Pulmonary artery endothelial cell (primary cell): ENCODE data around the gene C1QBP. TPM values are rescaled to one million over a fixed set of nuclear protein-coding genes. Genes with fewer than 3 reads are reported as not detected.
"Not testable (repeated sequence)": the region's sequence is repeated elsewhere in the genome, so short reads cannot be mapped to it uniquely, and the experiment has no call there.

ENCODE experiments used
- DNase-seq: peaks from one replicate; pipeline ENCODE4 v3.0.0-alpha.2; 2011; ENCODE audit warnings: low read depth, low spot score
- total RNA-seq: library from RNA; depleted of rRNA; stranded (reverse); fragments of >200 nt; gene quantifications from 2 replicates; pipeline ENCODE4 v1.2.3, GENCODE V29; 2014

The C1QBP gene
- total RNA-seq, 1 donor from 2014 or later: 349 TPM

DNA sequence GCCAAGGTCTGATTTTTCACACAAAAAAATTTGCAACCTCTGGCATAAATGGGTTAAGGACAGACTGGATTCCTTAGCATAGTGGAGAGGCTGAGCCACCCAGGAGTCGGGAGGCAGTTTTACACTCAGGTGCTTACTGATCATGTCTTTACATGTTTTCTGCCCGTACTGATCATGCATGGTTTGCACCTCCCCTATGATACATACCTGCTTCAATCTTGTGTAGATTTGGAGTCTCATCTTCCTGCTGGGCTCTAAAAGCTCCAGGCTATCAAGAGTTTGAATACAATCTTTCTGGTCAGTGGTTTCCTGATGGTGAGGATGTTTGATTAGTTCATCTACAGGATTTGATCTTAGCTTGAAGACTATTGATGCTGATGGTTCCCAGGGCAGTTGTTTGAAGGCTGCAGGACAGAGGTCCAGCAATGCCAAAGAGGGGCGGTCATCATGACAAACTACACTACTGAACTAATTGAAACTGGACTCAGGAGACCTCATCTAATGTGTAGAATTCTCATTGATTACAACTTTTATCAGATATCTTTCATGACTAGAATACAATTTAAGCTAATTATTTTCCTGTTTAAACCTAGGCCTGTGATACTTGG lies 6.9 kb downstream of the C1QBP start:
- DNase-seq: no peak

DNA sequence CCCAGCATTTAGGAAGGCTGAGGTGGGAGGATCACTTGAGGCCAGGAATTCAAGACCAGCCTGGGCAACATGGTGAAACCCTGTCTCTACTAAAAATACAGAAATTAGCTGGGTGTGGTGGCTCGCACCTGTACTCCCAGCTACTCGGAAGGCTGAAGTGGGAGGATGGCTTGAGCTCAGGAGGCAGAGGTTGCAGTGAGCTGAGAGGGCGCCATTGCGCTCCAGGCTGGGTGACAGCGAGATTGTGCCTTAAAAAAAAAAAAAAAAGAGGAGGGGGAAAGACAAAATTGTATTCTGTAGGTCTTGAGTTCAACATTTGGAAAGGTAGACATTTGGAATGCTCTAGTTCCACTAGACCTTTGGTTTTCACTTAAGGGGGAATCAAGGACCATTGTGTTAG lies 7.7 kb downstream of the C1QBP start:
- not testable (repeated sequence) for DNase-seq

DNA sequence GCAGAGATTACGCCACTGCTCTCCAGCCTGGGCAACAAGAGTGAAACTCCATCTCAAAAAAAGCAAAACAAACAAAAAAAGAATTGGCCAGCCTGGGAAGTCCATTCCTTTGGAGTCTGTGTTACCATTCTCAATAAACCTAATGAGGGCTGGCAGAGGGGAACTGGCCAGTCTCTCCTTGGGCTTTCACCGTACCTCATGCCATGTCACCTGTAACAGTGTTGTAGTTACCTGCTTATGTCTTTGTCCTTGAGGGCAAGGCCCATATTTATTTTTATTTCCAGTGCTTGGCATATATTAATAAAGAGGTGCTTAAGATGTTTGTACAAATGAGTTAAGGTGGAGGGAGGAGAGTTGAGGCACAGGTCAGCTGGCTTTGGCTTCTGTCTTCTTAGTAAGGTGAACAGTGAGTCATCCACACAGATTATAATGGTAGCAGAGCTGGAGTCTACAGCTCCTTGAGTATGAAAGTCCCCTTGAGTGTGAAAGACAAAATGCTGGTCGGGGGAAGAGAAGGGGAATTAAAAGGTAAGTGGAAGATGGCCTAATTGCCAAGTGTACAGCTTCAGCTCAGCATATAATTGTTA lies 8.4 kb downstream of the C1QBP start:
- DNase-seq: no peak

- DNase-seq: no peak
These were observed 9.6 kb downstream of the C1QBP start for GRCh38 chr17:5429191-5429887.

DNA sequence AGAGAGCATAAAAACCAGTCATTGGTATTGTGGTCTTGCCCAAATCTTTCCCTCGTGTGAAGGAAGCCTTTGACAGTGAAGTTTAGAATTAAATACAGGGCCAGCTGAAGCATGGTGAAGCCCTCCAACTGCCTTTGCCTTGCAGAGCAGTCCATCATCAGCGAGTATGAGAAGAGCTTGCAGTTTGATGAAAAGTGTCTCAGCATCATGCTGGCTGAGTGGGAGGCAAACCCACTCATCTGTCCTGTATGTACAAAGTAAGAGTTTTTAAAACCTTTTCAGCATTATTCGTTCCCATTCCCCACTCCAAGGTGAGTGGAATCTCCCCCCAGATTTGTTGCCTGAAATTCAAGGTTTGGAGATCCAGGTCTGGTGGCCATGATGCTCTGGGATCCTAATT lies 13.1 kb downstream of the C1QBP start:
- DNase-seq: no peak

DNA sequence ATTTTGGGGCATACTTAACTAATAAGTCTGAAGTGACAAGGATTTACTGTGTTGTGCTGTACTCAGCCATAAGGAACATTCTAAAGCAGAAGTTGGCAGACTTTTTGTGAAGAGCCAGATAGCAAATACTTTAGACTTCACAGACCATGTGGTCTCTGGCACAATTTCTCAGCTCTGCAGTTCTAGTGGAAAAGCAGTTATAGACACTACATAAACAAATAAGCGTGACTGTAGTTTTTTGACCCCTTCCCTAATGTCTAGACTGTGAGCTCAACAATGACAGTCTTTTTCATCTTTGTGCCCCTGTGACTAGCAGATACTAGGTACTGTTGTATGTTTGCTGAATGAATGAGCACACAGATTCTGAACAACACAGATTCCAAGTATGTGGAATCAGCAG lies 14.0 kb downstream of the C1QBP start:
- no peak for DNase-seq

DNA sequence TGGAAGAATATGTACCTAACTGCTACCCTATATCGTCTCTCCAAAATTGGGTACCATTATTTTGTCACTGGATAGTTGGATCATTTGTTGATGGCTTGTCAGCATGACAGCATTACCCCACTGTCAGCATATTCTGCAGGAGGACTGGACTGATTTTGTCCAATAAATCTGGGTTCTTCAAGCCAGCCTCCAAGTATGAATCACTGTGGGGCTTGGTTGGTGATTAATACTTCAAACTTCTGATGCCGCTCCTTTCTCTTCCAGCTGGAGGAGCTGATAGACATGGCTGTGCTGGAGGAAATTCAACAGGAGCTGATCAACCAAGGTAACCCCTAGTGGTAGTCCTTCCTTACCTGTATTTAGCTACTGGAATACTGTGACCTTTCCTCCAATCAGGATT lies 16.4 kb downstream of the C1QBP start:
- no peak for DNase-seq

DNA sequence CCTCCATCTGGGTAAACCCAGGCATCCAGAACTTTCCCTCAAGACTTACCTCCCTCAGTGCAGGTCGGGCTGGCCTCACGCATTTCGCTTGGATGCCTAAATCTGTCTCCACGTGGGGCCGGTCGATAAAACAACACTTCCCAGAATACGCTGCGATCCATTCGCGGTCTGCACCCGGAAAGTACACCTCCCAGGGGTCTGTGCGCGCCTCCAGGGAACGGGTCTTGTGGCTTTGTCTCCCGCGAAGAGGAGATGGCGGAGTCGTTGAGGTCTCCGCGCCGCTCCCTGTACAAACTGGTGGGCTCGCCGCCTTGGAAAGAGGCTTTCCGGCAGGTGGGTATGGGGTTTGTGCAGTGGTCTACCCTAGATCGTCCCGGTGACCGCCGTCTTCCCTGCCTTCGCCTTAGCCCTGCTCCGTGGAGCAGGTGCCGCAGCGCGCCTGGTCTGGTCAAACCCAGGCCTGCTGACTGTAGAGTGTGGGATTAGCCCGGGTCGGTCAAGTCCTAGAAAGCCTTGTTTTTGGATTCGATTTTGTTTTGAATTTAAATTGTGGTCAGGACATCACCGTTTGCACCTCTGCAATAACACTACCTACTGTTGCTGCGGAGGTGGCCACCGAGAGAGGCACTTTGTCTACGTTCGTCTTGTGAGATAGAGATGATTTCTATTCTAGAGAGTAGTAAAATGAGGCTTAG lies 18.8 kb downstream of the C1QBP start, which contains the start of gene RPAIN:
Gene RPAIN (plus strand): TSS at position 224 of the 695 bp plus-strand sequence. CDS start 29 bp downstream, at position 253.
- peak; percentile 56 for DNase-seq

DNA sequence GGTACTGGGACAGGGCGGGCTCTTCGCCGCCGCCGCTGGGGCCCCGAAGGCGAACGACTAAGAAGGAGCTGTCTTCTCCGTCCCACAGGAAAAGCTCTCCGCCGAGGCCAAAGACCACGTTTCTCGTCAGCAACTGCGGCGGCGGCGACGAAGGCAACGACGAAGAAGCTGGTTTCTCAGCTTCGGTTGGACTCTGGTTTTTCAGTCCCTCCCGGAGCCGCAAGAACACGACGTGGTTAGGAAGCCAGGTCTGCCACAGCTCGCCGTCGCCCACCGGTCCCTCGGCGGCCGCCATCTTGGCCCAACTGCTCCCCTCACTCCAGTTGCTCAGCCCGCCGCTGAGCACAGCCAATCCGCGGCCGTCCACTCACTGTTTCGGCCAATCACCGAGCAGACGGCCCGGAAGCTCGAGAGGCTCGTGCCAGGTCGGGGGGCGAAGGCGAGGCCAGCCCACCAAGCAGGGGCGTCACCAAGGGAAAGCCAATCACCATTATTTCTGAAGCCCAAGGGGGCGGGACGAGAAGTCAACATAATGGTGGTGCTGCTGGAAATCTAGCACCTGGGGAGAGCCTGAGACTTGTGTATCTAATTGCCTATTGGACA lies 19.5 kb downstream of the C1QBP start, which contains the start of gene NUP88:
Gene NUP88 (minus strand): TSS at position 307 of the 603 bp plus-strand sequence. CDS start 12 bp downstream, at position 295.
- DNase-seq: peak; percentile 94

DNA sequence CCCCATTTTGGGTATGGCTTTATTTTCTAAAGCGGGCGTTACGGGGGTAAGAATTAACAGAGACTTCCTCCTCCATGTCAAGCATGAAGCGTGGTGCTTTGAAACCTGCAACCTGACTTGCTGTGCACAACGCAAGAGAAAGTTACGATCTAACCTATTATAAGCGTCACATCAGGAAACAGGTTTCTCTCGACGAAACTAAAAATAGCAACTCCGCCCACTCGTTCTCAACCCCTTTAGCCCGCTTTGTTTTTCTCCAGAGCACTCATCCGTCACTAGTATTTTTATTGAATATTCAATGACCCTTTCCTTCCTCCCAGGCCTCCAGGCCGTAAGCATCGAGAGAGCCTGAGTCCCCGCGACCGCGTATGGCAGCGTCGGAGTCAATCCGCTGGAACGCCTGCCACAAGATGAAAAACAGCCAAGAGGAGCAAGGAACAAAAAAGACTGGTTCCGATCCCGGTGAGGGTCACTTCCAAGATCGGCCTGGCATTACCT lies 20.0 kb downstream of the C1QBP start:
- DNase-seq: no peak

DNA sequence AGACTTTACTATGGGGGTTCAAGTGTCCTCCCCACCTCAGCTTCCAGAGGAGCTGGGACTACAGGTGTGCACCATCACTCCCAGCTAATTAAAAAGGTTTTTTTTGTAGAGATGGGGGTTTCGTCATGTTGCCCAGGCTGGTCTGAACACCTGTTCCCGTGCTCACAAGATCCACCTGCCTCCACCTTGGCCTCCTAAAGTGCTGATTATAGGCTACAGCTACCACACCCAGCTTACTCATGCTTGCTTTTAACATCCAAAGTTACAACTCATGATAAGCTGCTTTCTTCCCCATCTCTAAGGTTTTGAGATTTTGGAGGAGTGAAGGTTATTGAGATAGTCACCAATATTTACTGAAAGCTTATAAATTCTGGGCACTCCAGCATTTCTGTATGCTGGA lies 22.1 kb downstream of the C1QBP start:
- no peak for DNase-seq

DNA sequence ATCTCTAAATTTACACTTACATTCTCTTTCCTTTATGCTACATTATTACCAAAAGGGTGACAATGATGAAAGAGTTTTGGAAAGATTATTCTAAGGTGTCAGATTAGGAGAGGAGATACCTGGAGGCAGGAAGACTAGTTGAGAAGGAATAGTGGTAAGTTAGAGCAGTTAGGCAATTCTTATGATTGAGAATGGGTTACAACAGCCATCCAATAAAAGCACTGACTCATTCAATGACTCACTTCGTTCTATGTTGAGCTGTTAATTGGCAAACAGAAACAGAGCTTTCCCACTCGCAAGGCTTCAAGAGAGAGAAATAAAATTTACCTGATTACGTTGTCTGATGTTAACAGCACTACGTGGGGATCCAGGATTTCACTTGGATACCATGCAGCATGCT lies 25.3 kb downstream of the C1QBP start:
- DNase-seq: no peak

GRCh38 chr17:5410594-5411272 lies 28.2 kb downstream of the C1QBP start:
- DNase-seq: no peak

GRCh38 chr17:5408186-5408585 lies 30.8 kb downstream of the C1QBP start:
- DNase-seq: no peak

GRCh38 chr17:5405400-5405799 lies 33.6 kb downstream of the C1QBP start:
- DNase-seq: no peak

DNA sequence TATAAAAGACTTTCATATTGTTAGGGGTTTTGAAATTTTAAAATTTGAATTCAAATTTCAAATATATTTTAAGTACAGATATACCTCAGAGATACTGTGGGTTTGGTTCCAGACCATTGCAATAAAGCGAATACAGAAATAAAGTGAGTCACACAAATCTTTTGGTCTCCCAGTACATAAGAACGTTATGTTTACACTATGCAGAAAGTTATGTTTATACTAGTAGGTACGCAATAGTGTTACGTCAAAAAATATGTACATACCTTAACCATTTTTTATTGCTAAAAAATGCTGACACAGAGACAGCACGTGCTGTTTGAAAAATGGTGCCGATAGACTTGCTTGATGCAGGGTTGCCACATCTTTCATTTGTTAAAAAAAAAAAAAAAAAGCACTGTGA lies 39.2 kb downstream of the C1QBP start:
- no peak for DNase-seq

GRCh38 chr17:5396612-5397011 lies 42.3 kb downstream of the C1QBP start:
- DNase-seq: no peak

DNA sequence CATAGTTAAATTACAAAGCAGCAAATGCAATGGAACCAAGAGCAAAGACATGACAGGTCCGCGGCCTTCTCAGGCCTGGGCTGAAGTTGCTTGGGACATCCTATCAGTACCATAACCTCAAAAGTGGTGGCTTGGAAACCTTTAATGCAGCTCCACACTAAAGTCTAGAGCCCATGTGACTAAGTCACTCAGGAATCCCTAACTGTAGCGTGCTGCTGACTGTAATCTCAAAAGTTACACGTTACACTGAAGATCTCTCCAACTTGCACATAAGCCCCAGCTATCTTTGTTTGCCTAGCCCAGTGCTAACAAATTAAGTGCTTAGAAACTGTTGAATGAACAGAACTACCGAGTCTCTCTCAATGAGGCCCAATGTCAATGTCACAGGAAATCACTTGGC lies 47.3 kb downstream of the C1QBP start:
- DNase-seq: no peak
